HG02840 (cell line): Measurements from ENCODE around the gene KPNB1.

Source experiments
- ATAC-seq: cut with Tn5 transposase; IDR thresholded peaks from one replicate; pipeline ENCODE4 v1.9.1; 2021; ENCODE audit warnings: mild to moderate bottlenecking, moderate library complexity, moderate number of reproducible peaks; ENCODE audit not compliant: unreplicated experiment, low FRiP score

Gene KPNB1

GRCh38 chr17:47635734-47636133, 14.0 kb upstream of the KPNB1 start:
- ATAC-seq: no peak

GRCh38 chr17:47636273-47637030, 13.3 kb upstream of the KPNB1 start:
- no peak for ATAC-seq

- no peak for ATAC-seq
These were observed 10.8 kb upstream of the KPNB1 start for GRCh38 chr17:47638903-47639302.

GRCh38 chr17:47640076-47640475, 9.6 kb upstream of the KPNB1 start:
- ATAC-seq: no peak

- no peak for ATAC-seq
These were observed 8.5 kb upstream of the KPNB1 start for GRCh38 chr17:47641202-47641601.

DNA sequence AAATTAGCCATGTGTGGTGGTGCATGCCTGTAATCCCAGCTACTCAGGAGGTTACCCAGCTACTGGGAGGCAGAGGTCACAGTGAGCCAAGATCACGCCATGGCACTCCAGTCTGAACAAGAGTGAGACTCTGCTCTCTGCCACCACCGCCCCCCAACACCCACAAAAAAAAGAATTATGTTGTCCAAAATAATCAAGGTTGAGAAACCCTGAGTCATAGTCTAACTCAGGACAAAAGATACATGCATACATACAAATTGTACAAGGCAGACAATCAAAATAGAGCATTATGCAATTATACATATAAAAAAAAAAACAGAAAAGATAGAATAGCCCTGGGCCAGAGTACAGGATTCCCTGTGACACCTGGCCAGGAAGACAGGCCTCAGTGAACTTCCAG, 6.6 kb upstream of the KPNB1 start:
- ATAC-seq: no peak

GRCh38 chr17:47644324-47644723, 5.4 kb upstream of the KPNB1 start:
- ATAC-seq: no peak

GRCh38 chr17:47649972-47650524, 329 bp downstream of the KPNB1 start:
- peak; percentile 0 for ATAC-seq

DNA sequence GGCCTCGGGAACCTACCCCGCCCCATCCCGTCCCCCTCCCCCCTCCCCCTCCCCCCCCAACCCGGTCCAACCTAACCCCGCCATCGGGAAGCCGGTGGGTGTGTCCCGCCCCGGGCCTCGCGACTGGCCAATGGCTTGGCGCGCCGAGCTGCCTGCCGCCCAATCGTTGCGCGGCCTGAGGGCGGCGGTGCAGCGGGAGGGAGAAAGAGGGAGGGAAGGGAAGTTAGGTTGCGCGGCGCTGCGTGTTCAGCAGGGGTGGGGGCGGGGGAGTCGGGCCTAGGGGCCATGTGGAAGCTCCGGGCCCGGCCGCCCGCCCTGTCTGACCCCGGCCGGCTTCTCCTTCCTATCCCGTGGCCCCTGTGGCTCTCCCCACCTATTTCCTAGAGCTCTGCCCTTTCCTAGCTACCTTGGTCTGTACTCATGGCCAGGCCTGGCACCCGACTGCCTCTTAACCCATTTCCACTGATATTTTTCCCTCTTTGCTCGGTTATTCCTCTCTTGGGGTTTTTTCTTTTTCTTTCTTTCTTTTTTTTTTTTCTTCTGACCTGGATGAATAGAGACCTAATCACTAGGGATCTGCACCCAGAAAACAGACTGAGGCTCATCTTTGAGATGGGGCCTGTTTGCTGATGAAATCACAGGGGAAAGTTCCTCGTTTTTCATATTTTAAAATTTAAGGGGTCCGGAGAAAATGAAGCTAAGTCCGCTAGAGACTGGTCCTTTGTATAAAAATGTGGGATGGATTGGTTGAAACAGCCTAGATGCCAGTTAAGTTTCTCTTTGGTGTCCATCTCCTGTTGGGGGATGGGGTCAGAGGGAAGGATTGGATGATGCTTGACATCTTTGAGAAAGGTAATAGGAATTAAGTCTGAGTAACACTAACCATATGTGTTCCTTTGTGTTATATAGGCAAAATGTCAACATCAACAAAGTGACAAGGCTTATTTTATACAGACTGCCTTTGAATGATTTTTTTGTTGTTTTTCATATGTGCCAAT, 1.1 kb downstream of the KPNB1 start:
- ATAC-seq: peak; percentile 40

DNA sequence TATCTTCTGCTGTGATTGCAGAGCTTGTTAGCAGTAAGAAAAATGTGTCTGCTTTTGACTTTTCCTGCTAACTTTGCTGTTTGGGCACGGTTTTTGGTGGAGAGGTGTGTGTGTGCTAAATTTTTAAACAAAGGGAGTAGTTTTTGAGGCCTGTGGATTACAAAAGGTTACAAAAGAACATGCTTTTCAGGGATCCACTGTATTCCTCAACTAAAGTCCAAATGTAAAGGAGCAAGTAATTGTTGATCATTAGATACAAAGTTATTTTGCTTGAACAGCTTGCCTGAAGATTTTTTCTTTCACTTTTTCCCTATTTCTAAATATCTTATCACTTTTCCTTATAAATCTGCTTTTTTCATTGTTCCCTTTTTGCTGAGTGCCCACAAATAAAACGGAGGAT, 2.0 kb downstream of the KPNB1 start:
- ATAC-seq: no peak

- no peak for ATAC-seq
These were observed 2.9 kb downstream of the KPNB1 start for GRCh38 chr17:47652570-47652969.

DNA sequence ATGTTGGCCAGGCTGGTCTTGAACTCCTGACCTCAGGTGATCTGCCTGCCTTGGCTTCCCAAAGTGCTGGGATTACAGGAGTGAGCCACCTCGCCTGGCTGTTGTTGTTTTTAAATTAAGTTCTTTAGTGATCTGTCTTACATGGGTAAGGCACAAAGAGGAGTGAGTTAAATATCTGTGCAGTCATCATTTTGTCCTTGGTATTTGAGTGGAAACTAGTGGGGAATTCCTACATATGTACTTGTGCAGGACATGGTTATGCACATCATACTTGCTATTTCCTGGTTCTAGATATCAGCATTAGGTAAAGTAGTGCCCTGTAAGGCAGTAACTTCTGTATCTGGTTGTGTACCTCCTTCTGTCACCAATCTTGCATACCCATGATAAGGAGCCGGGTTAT, 3.7 kb downstream of the KPNB1 start:
- no peak for ATAC-seq

- ATAC-seq: no peak
These were observed 5.3 kb downstream of the KPNB1 start for GRCh38 chr17:47654991-47655390.

- ATAC-seq: no peak
These were observed 10.4 kb downstream of the KPNB1 start for GRCh38 chr17:47660064-47660492.

DNA sequence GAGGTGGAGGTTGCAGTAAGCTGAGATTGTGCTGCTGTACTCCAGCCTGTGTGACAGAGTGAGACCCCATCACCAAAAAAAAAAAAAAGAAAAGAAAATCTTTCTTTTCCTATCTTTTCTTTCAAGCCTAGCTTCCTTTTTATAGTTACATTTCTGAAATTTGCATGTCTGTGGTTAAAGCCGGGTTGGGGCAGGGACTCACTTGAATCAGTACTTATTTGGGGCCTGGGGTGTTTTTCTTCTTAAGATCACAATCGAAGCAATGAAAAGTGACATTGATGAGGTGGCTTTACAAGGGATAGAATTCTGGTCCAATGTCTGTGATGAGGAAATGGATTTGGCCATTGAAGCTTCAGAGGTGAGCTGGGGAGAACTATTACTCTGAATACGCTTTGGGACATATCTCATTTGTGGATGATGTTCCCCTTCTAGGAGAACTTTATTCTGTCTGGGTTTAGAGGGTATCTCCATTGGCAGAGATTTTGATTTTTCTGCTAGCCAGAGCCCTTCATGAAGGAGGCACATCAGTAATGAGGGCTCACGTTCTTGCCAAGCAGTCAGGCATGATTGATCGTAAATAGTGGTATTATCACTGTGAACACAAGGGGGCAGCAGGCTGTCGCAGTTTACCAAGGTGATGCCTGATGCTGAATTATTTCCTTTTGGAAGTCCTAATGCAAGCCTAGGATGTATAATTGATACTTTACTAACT, 14.3 kb downstream of the KPNB1 start:
- no peak for ATAC-seq

- no peak for ATAC-seq
These were observed 14.9 kb downstream of the KPNB1 start for GRCh38 chr17:47664624-47664941.

DNA sequence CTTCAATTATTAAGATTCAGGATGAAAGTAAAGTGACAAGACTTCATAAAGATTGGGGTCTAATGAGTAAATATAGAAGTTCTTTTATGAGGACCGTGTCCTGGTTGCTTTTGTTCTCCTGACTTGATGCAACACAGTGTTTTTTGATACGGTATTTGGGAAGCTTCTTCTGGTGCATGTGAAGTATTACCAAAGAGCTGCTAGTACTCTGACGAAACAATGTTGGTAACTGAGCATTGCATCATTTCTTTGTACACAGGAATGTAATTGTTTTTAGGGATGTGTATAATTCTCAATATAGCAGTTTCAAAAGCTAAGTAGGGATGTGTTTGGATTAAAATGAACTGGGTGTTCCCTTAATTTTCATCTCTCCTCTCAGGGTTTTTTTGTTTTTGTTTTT, 15.9 kb downstream of the KPNB1 start:
- no peak for ATAC-seq

DNA sequence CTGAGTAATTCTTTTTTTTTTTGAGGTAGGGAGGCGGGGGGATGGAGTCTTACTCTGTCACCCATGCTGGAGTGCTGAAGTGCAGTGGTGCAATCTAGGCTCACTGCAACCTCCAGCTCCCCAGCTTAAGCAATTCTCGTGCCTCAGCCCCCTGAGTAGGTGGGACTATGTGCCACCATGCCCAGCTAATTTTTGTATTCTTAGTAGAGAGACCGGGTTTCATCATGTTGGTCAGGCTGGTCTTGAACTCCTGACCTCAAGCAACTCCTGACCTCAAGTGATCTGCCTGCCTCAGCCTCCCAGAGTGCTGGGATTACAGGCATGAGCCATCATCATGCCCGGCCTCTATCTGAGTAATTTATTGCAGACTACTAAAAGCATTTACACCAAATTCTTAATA, 19.4 kb downstream of the KPNB1 start:
- ATAC-seq: no peak

- ATAC-seq: no peak
These were observed 20.3 kb downstream of the KPNB1 start for GRCh38 chr17:47670064-47670463.

- no peak for ATAC-seq
These were observed 24.8 kb downstream of the KPNB1 start for GRCh38 chr17:47674499-47674898.
